GM19452 (cell line): Measurements from ENCODE around the gene DMRTA1.
"Not testable (repeated sequence)": the region's sequence is repeated elsewhere in the genome, so short reads cannot be mapped to it uniquely, and the experiment has no call there.

ENCODE experiments used
- ATAC-seq: cut with Tn5 transposase; IDR thresholded peaks from one replicate; pipeline ENCODE4 v1.9.1; 2021; ENCODE audit not compliant: unreplicated experiment

DMRTA1 gene

DNA sequence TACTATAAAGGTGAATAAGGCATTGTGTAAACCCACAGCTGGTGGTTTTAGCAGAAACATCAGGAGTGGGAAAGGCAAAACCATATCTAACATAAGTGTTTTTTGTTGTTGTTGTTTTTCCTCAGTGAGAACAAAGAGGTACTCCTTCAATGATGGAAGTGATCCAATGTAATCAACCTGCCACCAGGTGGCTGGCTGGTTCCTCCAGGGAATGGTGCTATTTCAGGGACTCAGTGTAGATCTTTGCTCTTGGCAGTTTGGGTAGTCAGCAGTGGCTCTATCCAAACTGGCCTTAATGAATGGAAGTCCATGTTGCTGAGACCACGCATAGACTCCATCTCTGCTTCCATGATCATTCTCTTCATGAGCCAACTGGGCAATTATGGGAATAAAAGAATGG, 10.8 kb downstream of the DMRTA1 start:
- no peak for ATAC-seq

DNA sequence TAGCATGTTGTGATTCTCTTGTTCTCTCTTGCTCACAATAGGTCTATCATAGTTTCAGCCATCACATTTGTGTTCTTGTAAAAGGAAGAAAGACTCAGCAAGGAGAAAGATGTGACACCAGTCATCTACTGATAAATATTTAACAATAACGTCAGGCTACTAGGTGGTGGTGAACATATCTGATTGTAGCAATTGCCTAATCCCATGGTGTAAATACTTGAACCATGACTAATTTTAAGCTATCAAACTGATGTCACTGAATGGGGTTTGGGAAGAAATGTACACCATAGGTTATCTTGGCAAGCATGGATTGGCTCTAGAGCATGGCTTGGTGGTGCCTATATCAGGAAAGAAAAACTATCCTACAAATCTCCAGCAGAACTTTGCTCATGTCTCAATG, 16.6 kb downstream of the DMRTA1 start:
- no peak for ATAC-seq

DNA sequence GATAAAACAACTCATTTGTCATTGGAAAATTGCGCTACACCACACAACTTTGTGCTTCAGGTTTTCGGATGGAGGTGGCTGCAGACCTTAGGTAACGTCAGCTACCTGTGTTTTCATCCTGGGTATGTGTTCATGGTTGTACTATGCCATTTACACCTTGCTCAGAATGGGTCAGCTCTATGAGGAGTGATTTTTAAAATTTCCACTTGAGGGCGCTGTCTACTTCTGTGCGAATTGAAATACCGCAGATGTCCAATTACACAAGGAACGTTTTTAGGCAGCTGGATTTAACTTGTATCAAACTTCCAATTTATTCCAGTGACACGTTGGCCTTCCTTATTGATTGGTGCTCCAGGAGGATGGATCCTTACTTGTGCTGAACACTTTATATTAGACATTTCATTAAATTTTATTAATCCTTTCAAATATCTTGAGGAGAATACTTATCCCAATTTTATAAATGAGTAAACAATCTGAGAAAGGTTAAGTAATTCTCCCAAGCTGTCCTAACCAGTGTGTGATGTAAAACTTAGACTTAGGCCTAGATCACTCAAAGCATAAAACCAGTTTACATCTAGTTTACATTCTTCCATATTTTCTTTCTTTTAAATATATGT, 23.4 kb downstream of the DMRTA1 start:
- peak; percentile 71 for ATAC-seq

DNA sequence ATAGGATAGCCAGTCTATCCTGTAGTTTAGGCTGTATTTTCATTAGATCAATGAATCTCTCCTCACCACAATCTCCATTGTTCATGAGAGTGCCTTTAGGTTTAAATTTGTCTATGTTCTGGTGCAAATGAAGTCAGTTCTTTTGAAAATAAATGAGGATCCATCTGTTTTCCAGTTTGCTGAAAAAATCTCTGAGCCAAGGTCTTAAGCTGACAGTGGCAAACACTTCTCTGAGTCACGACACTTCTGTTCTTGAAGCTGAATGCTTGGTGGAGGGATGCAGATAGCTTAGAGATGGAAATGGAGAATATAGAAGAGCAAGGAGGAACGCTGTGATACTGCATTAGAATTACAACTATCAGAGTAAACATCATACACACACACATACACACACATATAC, 34.9 kb downstream of the DMRTA1 start:
- ATAC-seq: no peak

DNA sequence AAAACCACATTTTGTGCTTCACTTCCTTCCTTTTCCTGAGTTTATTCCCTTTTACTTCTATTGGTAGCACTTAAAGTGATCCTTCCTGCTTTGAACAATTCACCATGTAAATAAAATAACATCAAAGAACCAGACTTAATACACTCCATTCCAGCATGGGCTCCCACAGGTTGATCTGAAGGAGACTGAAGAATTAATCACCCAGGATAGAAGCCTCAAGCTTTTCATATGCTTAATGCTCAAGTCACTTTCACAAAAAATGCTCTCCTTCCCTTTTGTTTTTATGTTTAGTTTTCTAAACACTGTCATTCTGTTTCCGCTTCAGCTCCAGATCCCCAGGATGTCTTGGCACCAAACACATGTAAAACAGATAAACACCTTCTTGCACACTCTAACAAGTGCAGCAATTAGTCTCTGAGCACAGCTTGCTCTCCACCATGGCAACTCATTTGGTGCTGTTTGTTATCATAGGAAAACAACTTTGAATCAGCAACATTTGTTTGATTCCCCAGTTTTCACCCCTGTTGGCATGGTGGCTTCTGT, 37.0 kb downstream of the DMRTA1 start:
- no peak for ATAC-seq

DNA sequence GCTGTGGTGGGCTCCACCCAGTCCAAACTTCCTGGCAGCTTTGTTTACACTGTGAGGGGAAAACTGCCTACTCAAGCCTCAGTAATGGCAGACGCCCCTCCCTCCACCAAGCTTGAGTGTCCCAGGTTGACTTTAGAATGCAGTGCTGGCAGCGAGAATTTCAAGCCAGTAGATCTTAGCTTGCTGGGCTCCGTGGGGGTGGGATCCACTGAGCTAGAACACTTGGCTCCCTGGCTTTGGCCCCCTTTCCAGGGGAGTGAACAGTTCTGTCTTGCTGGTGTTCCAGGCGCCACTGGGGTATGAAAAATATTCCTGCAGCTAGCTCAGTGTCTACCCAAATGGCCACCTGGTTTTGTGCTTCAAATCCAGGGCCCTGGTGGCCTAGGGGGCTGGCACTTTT, 49.6 kb downstream of the DMRTA1 start:
- not testable (repeated sequence) for ATAC-seq
